GM12872 (cell line): ENCODE measurements around the gene ALDH2.
A peak's percentile ranks its signal among the peaks of the same experiment; 100 is the strongest.

ENCODE experiments used
- CTCF ChIP-seq: IDR thresholded peaks from 3 replicates; pipeline ENCODE4 v1.5.1; 2011; ENCODE audit warnings: low read depth, mild to moderate bottlenecking, low read length, moderate library complexity; ENCODE audit not compliant: insufficient read depth

Gene ALDH2

GRCh38 chr12:111766608-111767361, at the start of gene ALDH2:
ALDH2 (plus strand) TSS chr12:111766933; CDS start chr12:111766983, 50 bp downstream.
- 0 out of 3 replicates have a peak, but pooled peaks have one; percentile 1 for TF ChIP-seq CTCF

- no peak for TF ChIP-seq CTCF
These were observed 46.3 kb upstream of the ALDH2 start for GRCh38 chr12:111720457-111720856.

- no peak for TF ChIP-seq CTCF
These were observed 37.9 kb upstream of the ALDH2 start for GRCh38 chr12:111728795-111729194.

GRCh38 chr12:111730420-111730819, 36.3 kb upstream of the ALDH2 start:
- no peak for TF ChIP-seq CTCF

GRCh38 chr12:111732786-111733185, 33.9 kb upstream of the ALDH2 start:
- TF ChIP-seq CTCF: no peak

GRCh38 chr12:111733340-111733915, 33.3 kb upstream of the ALDH2 start:
- no peak for TF ChIP-seq CTCF

- no peak for TF ChIP-seq CTCF
These were observed 25.4 kb upstream of the ALDH2 start for GRCh38 chr12:111741235-111741812.
